ENCODE results near the gene CDH8.

Gene CDH8

GRCh38 chr16:61879306-61879705, 156.9 kb downstream of the CDH8 start:
- Histone ChIP-seq H3K9me3 (ENCODE audit: control insufficient read depth in 2 of 2, low read length in 2 of 2) (peaks cover 0 to 2% of the 10 kb centered on the region in 2 donors), H3K4me1 (ENCODE audit: control insufficient read depth in 2 of 2, insufficient read depth in 2 of 2, low read length in 2 of 2) (no peaks in the 10 kb centered on the region), H3K9ac (ENCODE audit: low read depth in 1 of 2, low read length in 2 of 2) (no peak overlapping the region), H3K36me3 (ENCODE audit: control insufficient read depth in 2 of 2, insufficient read depth in 2 of 2, low read length in 2 of 2) (no peaks in the 10 kb centered on the region), H3K27ac (ENCODE audit: low read depth in 2 of 2, low read length in 2 of 2) (no peak overlapping the region), H3K4me3 (ENCODE audit: low read length in 2 of 2) (no peak overlapping the region), H3K27me3 (ENCODE audit: control insufficient read depth in 2 of 2, insufficient read depth in 2 of 2, low read length in 2 of 2) (no peaks in the 10 kb centered on the region)

GRCh38 chr16:61877436-61877835, 158.8 kb downstream of the CDH8 start:
- Histone ChIP-seq H3K27ac (ENCODE audit: low read depth in 2 of 2, low read length in 2 of 2) (no peak overlapping the region), H3K4me1 (ENCODE audit: control insufficient read depth in 2 of 2, insufficient read depth in 2 of 2, low read length in 2 of 2) (no peaks in the 10 kb centered on the region), H3K9me3 (ENCODE audit: control insufficient read depth in 2 of 2, low read length in 2 of 2) (peaks cover 0 to 2% of the 10 kb centered on the region in 2 donors), H3K4me3 (ENCODE audit: low read length in 2 of 2) (no peak overlapping the region), H3K9ac (ENCODE audit: low read depth in 1 of 2, low read length in 2 of 2) (no peak overlapping the region), H3K27me3 (ENCODE audit: control insufficient read depth in 2 of 2, insufficient read depth in 2 of 2, low read length in 2 of 2) (no peaks in the 10 kb centered on the region), H3K36me3 (ENCODE audit: control insufficient read depth in 2 of 2, insufficient read depth in 2 of 2, low read length in 2 of 2) (no peaks in the 10 kb centered on the region)

- Histone ChIP-seq H3K36me3 (ENCODE audit: control insufficient read depth in 2 of 2, insufficient read depth in 2 of 2, low read length in 2 of 2) (no peaks in the 10 kb centered on the region), H3K4me3 (ENCODE audit: low read length in 2 of 2) (no peak overlapping the region), H3K9ac (ENCODE audit: low read depth in 1 of 2, low read length in 2 of 2) (no peak overlapping the region), H3K27ac (ENCODE audit: low read depth in 2 of 2, low read length in 2 of 2) (no peak overlapping the region), H3K9me3 (ENCODE audit: control insufficient read depth in 2 of 2, low read length in 2 of 2) (no peaks in the 10 kb centered on the region), H3K4me1 (ENCODE audit: control insufficient read depth in 2 of 2, insufficient read depth in 2 of 2, low read length in 2 of 2) (no peaks in the 10 kb centered on the region), H3K27me3 (ENCODE audit: control insufficient read depth in 2 of 2, insufficient read depth in 2 of 2, low read length in 2 of 2) (no peaks in the 10 kb centered on the region)
Observed at GRCh38 chr16:61872778-61873119, 163.5 kb downstream of the CDH8 start.

GRCh38 chr16:61871837-61872777, 164.1 kb downstream of the CDH8 start:
- Histone ChIP-seq H3K27ac (ENCODE audit: low read depth in 2 of 2, low read length in 2 of 2) (no peak overlapping the region), H3K27me3 (ENCODE audit: control insufficient read depth in 2 of 2, insufficient read depth in 2 of 2, low read length in 2 of 2) (no peaks in the 10 kb centered on the region), H3K9ac (ENCODE audit: low read depth in 1 of 2, low read length in 2 of 2) (no peak overlapping the region), H3K4me3 (ENCODE audit: low read length in 2 of 2) (no peak overlapping the region), H3K36me3 (ENCODE audit: control insufficient read depth in 2 of 2, insufficient read depth in 2 of 2, low read length in 2 of 2) (no peaks in the 10 kb centered on the region), H3K4me1 (ENCODE audit: control insufficient read depth in 2 of 2, insufficient read depth in 2 of 2, low read length in 2 of 2) (no peaks in the 10 kb centered on the region), H3K9me3 (ENCODE audit: control insufficient read depth in 2 of 2, low read length in 2 of 2) (no peaks in the 10 kb centered on the region)

- Histone ChIP-seq H3K4me1 (ENCODE audit: control insufficient read depth in 2 of 2, insufficient read depth in 2 of 2, low read length in 2 of 2) (no peaks in the 10 kb centered on the region), H3K36me3 (ENCODE audit: control insufficient read depth in 2 of 2, insufficient read depth in 2 of 2, low read length in 2 of 2) (no peaks in the 10 kb centered on the region), H3K4me3 (ENCODE audit: low read length in 2 of 2) (no peak overlapping the region), H3K9ac (ENCODE audit: low read depth in 1 of 2, low read length in 2 of 2) (no peak overlapping the region), H3K9me3 (ENCODE audit: control insufficient read depth in 2 of 2, low read length in 2 of 2) (no peaks in the 10 kb centered on the region), H3K27ac (ENCODE audit: low read depth in 2 of 2, low read length in 2 of 2) (no peak overlapping the region), H3K27me3 (ENCODE audit: control insufficient read depth in 2 of 2, insufficient read depth in 2 of 2, low read length in 2 of 2) (no peaks in the 10 kb centered on the region)
Observed at GRCh38 chr16:61862221-61863155, 173.8 kb downstream of the CDH8 start.

- Histone ChIP-seq H3K27me3 (ENCODE audit: control insufficient read depth in 2 of 2, insufficient read depth in 2 of 2, low read length in 2 of 2) (no peaks in the 10 kb centered on the region), H3K9me3 (ENCODE audit: control insufficient read depth in 2 of 2, low read length in 2 of 2) (no peaks in the 10 kb centered on the region), H3K9ac (ENCODE audit: low read depth in 1 of 2, low read length in 2 of 2) (no peak overlapping the region), H3K27ac (ENCODE audit: low read depth in 2 of 2, low read length in 2 of 2) (no peak overlapping the region), H3K4me3 (ENCODE audit: low read length in 2 of 2) (no peak overlapping the region), H3K36me3 (ENCODE audit: control insufficient read depth in 2 of 2, insufficient read depth in 2 of 2, low read length in 2 of 2) (no peaks in the 10 kb centered on the region), H3K4me1 (ENCODE audit: control insufficient read depth in 2 of 2, insufficient read depth in 2 of 2, low read length in 2 of 2) (no peaks in the 10 kb centered on the region)
Observed at GRCh38 chr16:61858988-61859387, 177.2 kb downstream of the CDH8 start.

GRCh38 chr16:61842666-61843065, 193.6 kb downstream of the CDH8 start:
- Histone ChIP-seq H3K9me3 (ENCODE audit: control insufficient read depth in 2 of 2, low read length in 2 of 2) (no peaks in the 10 kb centered on the region), H3K27me3 (ENCODE audit: control insufficient read depth in 2 of 2, insufficient read depth in 2 of 2, low read length in 2 of 2) (no peaks in the 10 kb centered on the region), H3K9ac (ENCODE audit: low read depth in 1 of 2, low read length in 2 of 2) (no peak overlapping the region), H3K4me3 (ENCODE audit: low read length in 2 of 2) (no peak overlapping the region), H3K4me1 (ENCODE audit: control insufficient read depth in 2 of 2, insufficient read depth in 2 of 2, low read length in 2 of 2) (no peaks in the 10 kb centered on the region), H3K27ac (ENCODE audit: low read depth in 2 of 2, low read length in 2 of 2) (no peak overlapping the region), H3K36me3 (ENCODE audit: control insufficient read depth in 2 of 2, insufficient read depth in 2 of 2, low read length in 2 of 2) (no peaks in the 10 kb centered on the region)

- Histone ChIP-seq H3K4me3 (ENCODE audit: low read length in 2 of 2) (no peak overlapping the region), H3K9ac (ENCODE audit: low read depth in 1 of 2, low read length in 2 of 2) (no peak overlapping the region), H3K4me1 (ENCODE audit: control insufficient read depth in 2 of 2, insufficient read depth in 2 of 2, low read length in 2 of 2) (no peaks in the 10 kb centered on the region), H3K9me3 (ENCODE audit: control insufficient read depth in 2 of 2, low read length in 2 of 2) (no peaks in the 10 kb centered on the region), H3K27me3 (ENCODE audit: control insufficient read depth in 2 of 2, insufficient read depth in 2 of 2, low read length in 2 of 2) (no peaks in the 10 kb centered on the region), H3K27ac (ENCODE audit: low read depth in 2 of 2, low read length in 2 of 2) (no peak overlapping the region), H3K36me3 (ENCODE audit: control insufficient read depth in 2 of 2, insufficient read depth in 2 of 2, low read length in 2 of 2) (no peaks in the 10 kb centered on the region)
Observed at GRCh38 chr16:61836804-61837393, 199.3 kb downstream of the CDH8 start.

GRCh38 chr16:61834082-61834481, 202.2 kb downstream of the CDH8 start:
- H3K27ac ChIP-seq (ENCODE audit: low read depth in 2 of 2, low read length in 2 of 2) = no peak overlapping the region
- H3K36me3 ChIP-seq (ENCODE audit: control insufficient read depth in 2 of 2, insufficient read depth in 2 of 2, low read length in 2 of 2) = no peaks in the 10 kb centered on the region
- no peak overlapping the region for H3K9ac ChIP-seq (ENCODE audit: low read depth in 1 of 2, low read length in 2 of 2)
- no peaks in the 10 kb centered on the region for H3K4me1 ChIP-seq (ENCODE audit: control insufficient read depth in 2 of 2, insufficient read depth in 2 of 2, low read length in 2 of 2)
- no peaks in the 10 kb centered on the region for H3K27me3 ChIP-seq (ENCODE audit: control insufficient read depth in 2 of 2, insufficient read depth in 2 of 2, low read length in 2 of 2)
- no peak overlapping the region for H3K4me3 ChIP-seq (ENCODE audit: low read length in 2 of 2)
- H3K9me3 ChIP-seq (ENCODE audit: control insufficient read depth in 2 of 2, low read length in 2 of 2) = no peaks in the 10 kb centered on the region
